HUDEP-2 (cell line): ENCODE data around the gene RP9.
"Not testable (repeated sequence)": the region's sequence is repeated elsewhere in the genome, so short reads cannot be mapped to it uniquely, and the experiment has no call there.

Experiments used
- DNase-seq, 76 experiments: peaks; one replicate each; lab custom pipeline; 2025; ENCODE audit not compliant: unreplicated experiment in 76 of 76; lab: John Stamatoyannopoulos, UW

The RP9 gene

DNA sequence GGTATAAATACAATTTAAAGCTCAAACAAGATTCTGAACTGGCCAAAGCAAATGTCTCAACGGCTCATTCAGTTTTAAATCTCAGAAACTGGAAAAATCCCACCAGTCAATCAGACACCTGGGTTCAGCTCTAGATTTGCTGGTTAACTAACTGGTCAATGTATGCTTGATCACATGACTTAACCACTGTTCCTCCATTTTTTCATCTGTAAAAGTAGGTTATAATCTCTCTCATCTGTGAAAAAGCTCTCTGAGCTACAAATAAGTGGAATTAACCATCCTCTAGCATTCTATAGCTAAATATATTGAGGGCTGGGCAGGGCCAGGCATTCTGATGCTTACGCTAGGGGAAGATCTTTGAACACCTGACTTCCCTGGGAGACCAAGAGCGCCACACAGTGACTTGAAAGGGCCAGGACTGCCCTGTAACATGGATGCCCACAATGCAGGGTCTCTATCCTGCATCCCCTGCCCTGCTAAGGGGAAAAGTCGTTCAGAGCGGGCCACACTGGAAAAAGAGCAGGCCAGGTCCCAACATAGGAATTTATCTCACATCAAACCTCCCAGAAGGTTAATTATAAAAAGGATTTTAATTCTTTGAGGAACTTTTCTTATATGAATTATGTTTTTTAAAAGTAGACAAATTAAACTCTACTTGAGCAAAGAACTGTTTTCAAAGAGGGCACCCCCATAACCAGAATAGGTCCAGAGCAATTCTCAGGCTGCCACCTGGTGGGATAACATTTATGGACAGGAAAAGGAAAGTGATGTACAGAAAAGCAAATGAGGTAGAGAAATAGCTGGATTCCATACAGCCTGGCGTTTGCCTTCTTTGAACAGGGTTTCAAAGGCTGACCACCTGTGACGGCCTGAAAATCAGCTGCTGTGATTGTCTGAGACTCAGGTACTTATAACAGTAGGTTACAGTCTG, 1.8 kb downstream of the RP9 start:
- peak in 40 of 76 experiments; percentile 3 to 52 (median 18) for DNase-seq

DNA sequence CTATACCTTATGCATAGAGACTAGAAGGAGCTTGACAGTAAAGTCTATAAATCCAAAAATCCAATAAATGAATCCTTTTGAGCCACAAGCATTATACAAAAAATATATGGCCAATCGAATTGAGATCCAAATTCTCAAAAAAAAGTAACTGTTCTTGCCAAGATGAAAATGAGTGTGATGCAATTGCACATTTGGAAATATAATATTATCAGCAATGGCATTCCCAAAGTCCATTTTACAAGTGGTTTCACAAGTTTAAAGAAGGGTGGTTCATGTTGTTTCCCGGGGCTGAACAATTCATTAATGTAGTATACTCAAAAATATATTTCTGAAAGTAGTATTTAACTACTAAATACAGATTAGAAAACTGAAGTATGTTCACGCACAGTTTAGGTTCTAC, 7.3 kb downstream of the RP9 start:
- DNase-seq: no peak

DNA sequence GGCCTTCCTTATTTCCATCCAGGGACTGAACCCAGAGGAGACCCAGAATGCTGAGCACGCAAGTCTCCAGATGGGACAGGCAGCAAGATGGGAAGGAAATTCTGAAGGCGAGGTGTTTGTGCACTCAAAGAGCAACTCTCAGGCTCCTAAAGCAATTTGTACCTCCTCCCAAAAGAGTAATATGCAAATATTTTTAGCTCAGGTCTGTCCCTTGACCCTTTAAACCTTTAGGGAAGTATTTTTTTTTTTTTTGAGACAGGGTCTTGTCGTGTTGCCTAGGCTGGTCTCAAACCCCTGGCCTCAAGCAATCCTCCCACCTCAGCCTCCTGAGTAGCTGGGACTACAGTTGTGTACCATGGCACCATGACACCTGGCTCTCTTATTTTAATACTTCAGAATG, 8.4 kb downstream of the RP9 start:
- DNase-seq: no peak

DNA sequence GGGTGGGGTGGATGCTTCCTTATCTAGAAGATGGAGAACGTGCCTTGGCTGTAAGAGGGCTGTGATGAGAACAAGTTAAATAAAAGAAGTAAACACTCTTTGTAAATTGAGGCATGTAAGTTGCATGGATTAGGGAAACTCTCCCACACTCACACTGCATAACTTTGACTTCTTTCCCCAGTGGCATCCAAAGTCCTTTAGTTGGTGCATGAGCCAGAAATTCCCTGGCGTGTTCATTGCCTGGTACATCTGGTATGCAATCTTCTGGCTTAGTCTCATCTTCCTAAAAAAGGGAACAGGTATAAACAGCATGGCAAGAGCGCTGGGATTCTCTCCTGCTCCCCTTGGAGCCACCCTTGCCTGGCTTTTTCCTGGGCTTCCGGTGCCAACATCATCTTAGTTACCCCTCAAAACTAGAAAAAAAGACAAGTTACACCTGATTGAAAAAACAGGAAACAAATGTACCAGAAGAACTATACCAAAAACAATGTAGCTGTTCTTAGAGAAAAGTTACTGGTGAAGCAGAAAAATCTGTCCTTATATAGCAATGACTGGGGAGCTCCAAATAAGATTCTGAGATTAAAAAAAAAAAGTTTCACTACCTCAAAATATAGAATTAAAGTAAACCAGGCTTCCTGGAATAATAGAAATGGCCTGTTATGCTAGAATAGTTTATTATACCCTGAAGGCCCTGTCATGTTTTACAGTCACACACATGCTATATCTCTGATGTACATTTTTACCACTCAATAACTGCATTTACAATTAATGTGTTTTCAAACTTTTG, 9.9 kb downstream of the RP9 start:
- DNase-seq: no peak

DNA sequence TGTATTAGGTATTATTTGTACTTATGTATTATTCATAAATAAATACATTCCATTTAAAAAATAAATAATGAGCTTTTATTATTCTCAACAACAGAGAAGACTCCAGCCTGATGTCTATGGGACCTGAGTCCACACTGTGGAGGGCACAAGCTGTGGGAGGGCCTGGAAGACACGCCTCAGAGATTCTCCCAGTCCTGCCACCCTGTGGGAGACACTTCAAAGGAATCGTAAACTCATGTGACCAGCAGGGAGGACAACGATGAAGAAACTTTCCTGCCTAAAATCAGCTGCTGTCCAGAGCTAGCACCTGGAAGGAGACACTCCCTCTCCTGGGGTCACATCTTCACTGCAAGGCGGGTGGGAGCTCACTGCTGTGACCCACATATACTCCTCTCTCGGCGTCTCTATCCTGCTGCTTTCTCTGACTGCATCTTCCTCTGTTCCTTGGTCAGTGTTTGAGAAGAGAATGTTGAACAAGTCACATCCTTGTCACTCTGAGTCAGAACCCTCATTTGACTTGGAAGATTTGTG, 14.4 kb downstream of the RP9 start:
- not testable (repeated sequence) for DNase-seq

DNA sequence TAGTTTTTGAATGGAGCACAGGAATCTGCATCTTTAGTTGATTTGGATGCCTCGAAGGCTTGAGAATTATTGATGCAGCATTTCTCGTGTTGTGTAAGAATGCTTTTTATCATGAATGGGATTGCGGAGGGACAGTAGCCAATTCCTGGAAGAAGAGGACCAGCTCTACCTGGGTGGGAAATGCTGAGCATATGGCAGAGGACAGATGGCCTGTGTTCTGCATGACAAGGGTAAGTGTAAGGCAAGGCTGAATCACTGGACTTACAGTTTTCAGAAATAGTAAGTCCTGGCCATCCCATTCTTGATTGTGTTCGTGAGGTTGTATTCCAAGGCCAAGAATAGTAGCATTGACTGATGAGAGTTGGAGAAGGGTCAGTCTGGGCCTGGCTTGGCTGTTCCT, 15.9 kb downstream of the RP9 start:
- DNase-seq: no peak

DNA sequence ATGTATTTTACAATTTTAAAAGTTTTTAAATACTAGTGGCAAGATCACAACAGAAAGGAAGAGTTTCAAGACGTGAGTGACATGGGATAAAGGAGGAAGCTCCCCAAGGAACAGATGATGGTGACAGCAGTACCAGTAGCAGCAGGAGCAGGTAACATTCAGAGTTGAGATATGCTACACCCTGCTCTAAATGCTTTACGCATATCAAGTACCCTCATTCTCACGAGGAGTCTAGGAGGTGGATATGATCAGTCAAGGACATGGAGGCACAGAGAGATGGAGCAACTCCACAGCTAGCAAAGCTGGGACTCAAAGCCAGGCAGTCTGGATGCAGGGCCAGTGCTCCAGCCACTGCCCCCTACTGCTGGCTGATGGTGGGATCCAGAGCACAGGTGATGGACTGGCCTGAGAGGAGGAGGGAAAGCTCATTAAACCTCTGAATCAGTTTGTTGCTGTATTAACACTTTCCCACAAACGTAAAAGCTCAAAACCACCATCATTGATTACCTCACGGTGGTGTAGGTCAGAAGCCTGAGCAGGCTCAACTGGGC, 17.5 kb downstream of the RP9 start:
- no peak for DNase-seq

DNA sequence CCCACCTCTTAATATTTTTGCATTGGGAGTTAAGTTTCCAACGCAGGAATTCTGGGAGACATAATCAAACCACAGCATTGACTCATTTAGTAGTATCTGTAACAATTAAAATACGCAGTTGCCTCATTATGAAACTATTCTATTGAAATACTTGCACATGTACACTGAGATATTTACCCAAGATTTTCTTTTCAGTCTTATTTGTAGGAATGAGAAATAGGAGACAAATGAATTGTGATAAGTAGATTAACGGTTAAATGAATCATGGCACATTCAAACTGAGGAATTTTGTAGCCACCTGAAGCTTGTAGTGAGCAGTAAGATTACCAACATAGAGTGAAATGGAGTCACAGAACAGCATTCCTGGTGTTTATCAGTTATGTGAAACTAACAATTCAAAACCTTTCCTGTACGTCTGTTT, 18.1 kb downstream of the RP9 start:
- DNase-seq: no peak

DNA sequence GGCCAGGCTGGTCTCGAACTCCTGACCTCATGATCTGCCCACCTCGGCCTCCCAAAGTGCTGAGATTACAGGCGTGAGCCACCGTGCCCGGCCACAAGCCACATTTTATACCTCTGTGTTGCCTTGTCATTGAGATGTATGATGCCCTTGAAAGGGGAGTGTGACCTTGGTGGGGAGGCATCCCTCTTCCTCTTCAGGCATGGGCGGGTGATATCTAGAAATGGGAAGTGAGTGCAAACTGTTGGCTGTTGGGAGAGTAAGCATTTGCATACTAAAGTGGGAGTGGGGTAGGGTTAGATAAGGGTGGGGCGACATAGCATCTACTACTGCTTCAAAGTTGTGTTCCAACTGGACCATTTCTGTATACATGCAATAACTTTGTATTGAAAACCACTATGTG, 20.1 kb downstream of the RP9 start:
- no peak for DNase-seq

DNA sequence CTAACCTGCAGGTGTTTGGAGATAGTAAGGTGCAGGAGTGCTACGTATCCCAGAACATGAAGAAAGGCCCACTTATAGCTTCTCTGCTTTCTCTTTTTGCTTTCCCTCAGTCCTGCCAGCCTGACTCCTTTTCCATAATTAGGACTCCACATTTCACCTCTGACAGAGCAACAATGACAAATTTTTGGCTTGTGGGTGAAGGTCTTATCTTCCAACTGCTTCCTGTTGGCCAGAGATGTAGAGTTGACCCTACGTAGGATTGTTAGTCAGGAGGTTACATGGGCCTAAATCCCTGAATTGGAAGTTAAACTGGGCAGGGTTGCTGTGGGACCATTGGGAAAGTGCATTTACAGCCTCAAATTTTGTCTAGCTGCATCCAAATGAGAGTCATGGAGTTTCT, 21.3 kb downstream of the RP9 start:
- DNase-seq: no peak

DNA sequence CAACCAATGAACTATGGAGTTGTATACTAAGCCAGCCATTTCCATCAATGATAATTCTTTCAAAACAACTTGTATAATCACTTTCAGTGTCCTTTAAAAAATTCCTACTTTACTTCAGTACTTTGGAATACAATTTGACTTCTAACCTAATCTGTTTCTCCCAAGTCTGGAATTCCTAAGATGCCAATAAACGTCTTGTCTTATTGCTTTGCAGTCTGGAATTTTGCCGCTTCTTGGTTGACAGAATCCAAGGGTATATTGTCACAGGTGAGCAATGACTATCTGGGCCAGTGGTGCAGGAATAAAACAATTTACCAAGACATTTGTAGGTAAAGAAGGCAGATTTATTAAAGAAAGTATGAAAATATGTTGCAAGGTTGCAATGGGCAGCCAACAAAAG, 21.8 kb downstream of the RP9 start:
- DNase-seq: no peak

DNA sequence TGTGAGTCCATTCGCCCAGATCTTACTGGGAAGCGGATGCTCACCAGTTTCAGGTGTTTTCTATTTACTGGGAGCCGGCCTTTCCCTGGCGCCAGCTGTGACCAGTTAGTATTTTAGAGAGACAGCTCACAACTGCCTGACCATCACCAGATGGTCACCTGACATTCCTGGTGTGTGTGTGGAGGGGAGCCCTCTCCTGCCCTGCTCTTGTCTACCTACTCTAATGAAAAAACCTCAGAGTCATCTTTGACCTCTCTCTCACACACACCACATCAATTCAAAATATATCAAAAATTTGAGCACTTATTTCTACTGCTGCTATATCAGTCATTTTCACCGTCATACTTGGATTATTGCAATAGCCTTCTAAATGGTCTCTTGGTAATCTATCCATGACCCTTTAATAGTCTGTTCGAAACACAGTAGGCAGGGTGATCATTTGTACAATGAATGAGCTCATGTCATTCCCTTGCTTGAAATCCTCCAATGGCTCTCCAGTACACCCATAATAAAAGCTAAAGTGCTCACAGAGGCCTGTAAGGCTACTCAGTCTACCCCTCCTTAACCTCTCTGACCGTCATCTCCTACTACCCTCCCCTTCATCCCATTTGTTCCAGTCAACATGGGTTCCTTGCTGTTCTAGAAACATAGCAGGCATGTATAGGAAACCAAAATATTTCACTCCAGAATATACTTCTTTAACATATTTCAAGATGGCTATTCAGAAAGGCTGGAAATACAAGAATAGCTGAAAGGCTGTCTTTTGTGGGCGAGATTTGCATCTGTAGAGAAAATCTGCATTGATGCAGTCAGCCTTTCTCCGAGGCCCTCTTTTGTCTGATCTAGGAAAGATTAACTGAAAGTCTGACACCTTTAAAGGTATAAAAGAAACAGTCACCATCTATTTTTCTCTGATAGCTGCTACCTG, 29.2 kb downstream of the RP9 start:
- no peak for DNase-seq

DNA sequence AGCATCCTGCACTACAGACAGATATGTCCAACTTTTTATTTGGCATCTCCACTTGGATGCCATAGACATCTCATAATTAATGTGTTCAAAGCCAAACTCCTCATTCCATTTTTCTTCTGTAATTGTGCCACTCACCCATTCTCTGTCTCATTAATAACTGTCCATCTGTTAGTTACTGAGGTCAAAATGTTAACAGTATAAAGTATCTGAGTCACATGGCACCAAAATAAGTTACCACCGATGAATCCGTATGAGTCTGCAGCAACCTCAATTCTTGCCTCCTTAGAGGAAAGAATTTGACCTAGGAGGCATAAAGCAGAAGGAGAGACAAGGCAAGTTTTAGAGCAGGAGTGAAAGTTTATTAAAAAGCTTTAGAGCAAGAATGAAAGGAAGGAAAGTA, 30.1 kb downstream of the RP9 start:
- no peak for DNase-seq

DNA sequence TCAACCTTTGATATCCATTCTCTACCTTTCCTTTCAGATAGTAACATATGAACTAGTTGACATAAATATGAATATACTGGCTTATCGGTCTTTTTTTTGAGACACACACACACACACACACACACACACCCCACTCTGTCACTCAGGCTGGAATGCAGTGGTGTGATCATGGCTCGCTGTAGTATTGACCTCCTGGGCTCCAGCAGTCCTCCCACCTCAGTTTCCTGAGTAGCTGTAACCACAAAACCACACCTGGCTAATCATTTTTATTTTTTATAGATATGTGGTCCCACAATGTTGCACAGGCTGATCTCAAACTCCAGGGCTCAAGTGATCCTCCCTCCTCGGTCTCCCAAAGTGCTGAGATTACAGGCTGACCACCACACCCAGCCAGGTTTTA, 32.5 kb downstream of the RP9 start:
- no peak for DNase-seq

DNA sequence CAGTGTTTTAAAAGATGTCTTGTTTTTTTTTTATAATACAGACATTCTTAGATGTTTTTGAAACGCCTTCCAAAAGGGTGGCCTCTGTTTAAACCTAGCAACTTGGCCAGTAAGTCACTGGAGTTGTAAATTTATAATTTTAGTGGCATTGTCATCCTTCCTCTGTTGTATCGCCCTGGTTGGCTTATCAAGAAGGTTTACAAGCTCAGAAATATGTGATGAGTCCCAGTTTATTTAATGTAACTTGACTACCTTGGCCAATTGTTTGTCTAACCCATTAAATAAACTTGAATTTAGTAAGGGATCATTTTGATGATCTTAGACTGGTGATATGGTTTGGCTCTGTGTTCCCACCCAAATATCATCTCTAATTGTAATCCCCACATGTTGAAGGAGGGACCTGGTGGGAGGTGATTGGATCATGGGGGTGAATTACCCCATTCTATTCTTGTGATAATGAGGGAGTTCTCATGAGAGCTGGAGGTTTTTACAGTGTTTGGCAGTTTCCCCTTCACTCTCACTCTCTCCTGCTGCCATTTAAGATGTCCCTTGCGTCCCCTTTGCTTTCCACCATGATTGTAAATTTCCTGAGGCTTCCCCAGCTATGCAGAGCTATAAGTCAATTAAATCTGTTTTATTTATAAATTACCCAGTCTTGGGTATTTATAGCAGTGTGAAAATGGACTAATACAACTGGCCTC, 33.2 kb downstream of the RP9 start:
- no peak for DNase-seq

DNA sequence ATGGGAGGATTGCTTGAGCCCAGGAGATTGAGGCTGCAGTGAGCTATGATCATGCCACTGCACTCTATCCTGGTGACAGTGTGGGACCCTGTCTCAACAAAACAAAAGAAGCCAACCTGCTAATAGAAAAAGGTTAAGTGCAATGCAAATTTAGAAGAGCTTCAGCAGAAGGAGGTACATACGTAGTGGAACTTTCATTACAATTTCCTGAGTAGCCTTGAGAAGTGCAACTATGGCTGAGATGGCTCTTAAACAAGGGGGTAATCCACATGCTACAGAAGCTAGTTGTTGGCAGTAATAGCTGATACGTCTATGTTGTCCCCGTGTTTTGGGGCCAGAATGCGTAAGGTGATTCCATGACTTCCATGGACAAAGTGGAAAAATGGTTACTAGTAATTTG, 36.0 kb downstream of the RP9 start:
- no peak for DNase-seq

DNA sequence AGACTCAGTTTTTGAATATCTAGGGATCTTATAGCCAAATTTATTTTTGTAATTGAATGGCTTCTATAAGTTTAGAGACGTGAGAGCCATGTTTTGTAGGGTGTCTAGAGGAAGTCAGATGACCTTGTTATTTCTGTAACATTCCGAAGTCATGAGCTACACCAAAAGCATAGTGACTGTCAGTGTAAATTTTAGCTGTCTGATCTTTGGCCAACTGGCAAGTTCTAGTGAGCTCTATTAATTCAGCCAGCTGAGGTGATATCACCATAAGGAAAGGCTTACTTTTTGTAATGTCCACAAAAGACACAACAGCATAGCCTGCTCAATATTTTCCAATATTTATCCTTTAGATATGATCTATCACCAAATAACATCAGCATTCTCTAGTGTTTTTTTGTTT, 36.7 kb downstream of the RP9 start:
- no peak for DNase-seq

DNA sequence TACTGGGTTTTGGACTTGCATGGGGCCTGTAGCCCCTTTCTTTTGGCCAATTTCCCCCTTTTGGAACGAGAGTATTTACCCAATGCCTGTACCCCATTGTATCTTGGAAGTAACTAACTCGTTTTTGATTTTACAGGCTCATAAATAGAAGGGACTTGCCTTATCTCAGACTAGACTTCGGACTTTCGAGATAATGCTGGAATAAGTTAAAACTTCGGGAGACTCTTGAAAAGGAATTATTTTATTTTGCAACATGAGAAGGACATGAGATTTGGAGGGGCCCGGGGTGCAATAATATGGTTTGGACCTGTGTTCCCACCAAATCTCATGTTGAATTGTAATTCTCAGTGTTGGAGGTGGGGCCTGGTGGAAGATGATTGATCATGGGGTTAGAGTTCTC, 38.4 kb downstream of the RP9 start:
- no peak for DNase-seq

DNA sequence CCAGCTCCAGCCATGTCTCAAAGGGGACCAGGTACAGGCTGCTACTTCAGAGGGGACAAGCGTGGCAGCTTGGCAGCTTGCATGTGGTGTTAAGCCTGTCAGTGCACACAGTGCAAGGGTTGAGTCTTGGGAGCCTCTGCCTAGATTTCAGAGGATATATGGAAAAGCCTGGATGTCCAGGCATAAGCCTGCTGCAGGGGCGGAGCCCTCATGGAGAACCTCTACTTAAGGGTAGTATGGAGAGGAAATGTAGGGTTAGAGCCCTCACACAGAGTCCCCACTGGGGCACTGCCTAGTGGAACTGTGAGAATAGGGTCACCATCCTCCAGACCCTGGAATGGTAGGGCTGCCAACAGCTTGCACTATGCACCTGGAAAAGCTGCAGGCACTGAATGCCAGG, 38.9 kb downstream of the RP9 start:
- DNase-seq: no peak

DNA sequence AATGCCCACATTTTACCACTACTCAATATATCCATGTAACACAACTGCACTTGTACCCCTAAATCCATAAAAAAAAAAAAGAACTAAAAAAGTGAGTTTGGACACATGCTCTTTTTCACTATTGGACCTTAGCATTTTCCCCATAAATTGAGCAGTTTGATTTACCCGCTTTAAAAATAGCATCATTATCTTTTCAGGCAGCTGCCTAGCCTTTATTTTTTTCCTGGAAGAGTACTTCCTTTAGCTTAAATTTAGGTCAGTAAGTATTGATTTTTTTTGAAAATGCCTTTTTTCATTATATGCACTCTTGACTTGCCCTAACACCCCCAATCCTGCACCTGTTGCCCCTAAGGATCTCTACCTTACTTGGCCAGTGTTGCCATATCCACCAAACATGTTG, 41.3 kb downstream of the RP9 start:
- no peak for DNase-seq
